NB4 (cell line): ENCODE data around the gene PARD3.

ENCODE experiments used
- CTCF ChIP-seq: IDR thresholded peaks from one replicate; pipeline ENCODE4 v1.5.1; 2012; ENCODE audit warnings: low read depth, low read length
- MAX ChIP-seq: IDR thresholded peaks from 2 replicates; pipeline ENCODE4 v1.6.1; 2011; ENCODE audit warnings: low read depth, low read length
- MYC ChIP-seq: IDR thresholded peaks from 2 replicates; pipeline ENCODE4 v1.6.1; 2011; ENCODE audit warnings: low read depth, low read length
- POLR2A ChIP-seq: IDR thresholded peaks from 2 replicates; pipeline ENCODE4 v1.6.1; 2011; ENCODE audit warnings: mild to moderate bottlenecking; ENCODE audit not compliant: insufficient read length; ENCODE audit errors: extremely low read depth

- no peak for TF ChIP-seq CTCF
- no peak for TF ChIP-seq POLR2A
- TF ChIP-seq MYC: no peak
- TF ChIP-seq MAX: no peak
Measured at GRCh38 chr10:34358729-34359434, 456.2 kb downstream of the PARD3 start.
